CD14-positive monocyte (primary cell): ENCODE measurements around the gene CHMP1A. TPM values are rescaled to one million over a fixed set of nuclear protein-coding genes. Genes with fewer than 3 reads are reported as not detected.

Experiments
- DNase-seq, 3 donors: peaks; one replicate each; pipeline ENCODE4 v3.0.0-alpha.2; 2011 to 2022
- H2AFZ ChIP-seq: 2 replicates; pipeline ENCODE4 v1.6.0; 2012; ENCODE audit warnings: mild to moderate bottlenecking, low read depth, low read length, inconsistent platforms; ENCODE audit not compliant: insufficient read depth, poor library complexity, severe bottlenecking
- H3K27ac ChIP-seq, 2 donors: 1 replicate in 1 of 2; 2 replicates in 1 of 2; pipeline ENCODE4 v1.5.1; 2012 to 2013; ENCODE audit warnings: low read length in 2 of 2, control low read depth in 1 of 2, inconsistent platforms in 1 of 2, low read depth in 1 of 2, mild to moderate bottlenecking in 1 of 2
- H3K27me3 ChIP-seq, 2 donors: one replicate each; pipeline versions ENCODE4 v1.6.0 to v1.6.1; 2011 to 2013; ENCODE audit warnings: low read length in 2 of 2; ENCODE audit not compliant: control insufficient read depth in 2 of 2, insufficient read depth in 2 of 2
- H3K36me3 ChIP-seq, 2 donors: replicated peaks in 1 of 2; 1 replicate in 1 of 2; 2 replicates in 1 of 2; pipeline versions ENCODE4 v1.5.1 to v1.6.1; 2012 to 2013; ENCODE audit warnings: low read length in 2 of 2, control low read depth in 1 of 2, inconsistent platforms in 1 of 2, mild to moderate bottlenecking in 1 of 2; ENCODE audit not compliant: insufficient read depth in 2 of 2, control insufficient read depth in 1 of 2
- H3K4me1 ChIP-seq, 2 donors: 1 replicate in 1 of 2; 2 replicates in 1 of 2; pipeline versions ENCODE4 v1.5.1 to v1.6.1; 2012 to 2013; ENCODE audit warnings: low read length in 2 of 2, control low read depth in 1 of 2, inconsistent platforms in 1 of 2, mild to moderate bottlenecking in 1 of 2, moderate library complexity in 1 of 2; ENCODE audit not compliant: insufficient read depth in 2 of 2, control insufficient read depth in 1 of 2
- H3K4me2 ChIP-seq: replicated peaks from 2 replicates; pipeline ENCODE3; 2012; ENCODE audit warnings: low read length, moderate library complexity, mild to moderate bottlenecking; ENCODE audit not compliant: poor library complexity, severe bottlenecking; ENCODE audit errors: extremely low read depth
- H3K4me3 ChIP-seq, 3 experiments: fragments of 200-600 bp in 1 of 3; sonication (generic) in 1 of 3; replicated peaks in 1 of 3; 1 replicate in 2 of 3; 2 replicates in 1 of 3; pipeline ENCODE4 v1.5.1; 2011 to 2013; ENCODE audit warnings: low read length in 3 of 3, mild to moderate bottlenecking in 3 of 3, control low read depth in 2 of 3, low read depth in 2 of 3, inconsistent platforms in 1 of 3, moderate library complexity in 1 of 3
- H3K79me2 ChIP-seq: 2 replicates; pipeline ENCODE4 v1.6.0; 2012; ENCODE audit warnings: mild to moderate bottlenecking, control low read depth, inconsistent platforms, low read length, moderate library complexity; ENCODE audit not compliant: insufficient read depth
- H3K9ac ChIP-seq: 2 replicates; pipeline ENCODE4 v1.6.0; 2017; ENCODE audit warnings: low read length, mild to moderate bottlenecking; ENCODE audit not compliant: insufficient read depth, poor library complexity, severe bottlenecking
- H3K9me3 ChIP-seq, 2 donors: replicated peaks in 1 of 2; 1 replicate in 1 of 2; 2 replicates in 1 of 2; pipeline versions ENCODE4 v1.5.1 to v1.6.1; 2012 to 2013; ENCODE audit warnings: low read length in 2 of 2, control low read depth in 1 of 2; ENCODE audit not compliant: control insufficient read depth in 1 of 2, insufficient read depth in 1 of 2
- H4K20me1 ChIP-seq: 2 replicates; pipeline ENCODE4 v1.6.0; 2012; ENCODE audit warnings: mild to moderate bottlenecking, low read length, control low read depth, moderate library complexity; ENCODE audit not compliant: insufficient read depth
- H3K27ac Mint-ChIP-seq, 7 donors: one replicate each; pipeline ENCODE4 v1.8.0; 2020; ENCODE audit warnings: mild to moderate bottlenecking in 7 of 7, mixed read lengths in 7 of 7, moderate library complexity in 6 of 7, inconsistent platforms in 2 of 7
- H3K27me3 Mint-ChIP-seq, 3 donors: one replicate each; pipeline ENCODE4 v1.8.0; 2021 to 2022; ENCODE audit warnings: low read depth in 3 of 3, mild to moderate bottlenecking in 3 of 3, mixed read lengths in 3 of 3, moderate library complexity in 3 of 3, inconsistent platforms in 1 of 3
- H3K36me3 Mint-ChIP-seq, 2 donors: one replicate each; pipeline ENCODE4 v1.8.0; 2020; ENCODE audit warnings: mixed read lengths in 2 of 2, inconsistent platforms in 1 of 2, mild to moderate bottlenecking in 1 of 2
- H3K4me1 Mint-ChIP-seq: one replicate; pipeline ENCODE4 v1.8.0; 2020; ENCODE audit warnings: mild to moderate bottlenecking, mixed read lengths
- H3K4me3 Mint-ChIP-seq, 2 donors: one replicate each; pipeline ENCODE4 v1.8.0; 2020; ENCODE audit warnings: mild to moderate bottlenecking in 2 of 2, mixed read lengths in 2 of 2, moderate library complexity in 1 of 2
- H3K9me3 Mint-ChIP-seq, 7 donors: one replicate each; pipeline ENCODE4 v1.8.0; 2020 to 2022; ENCODE audit warnings: mixed read lengths in 7 of 7, mild to moderate bottlenecking in 6 of 7, moderate library complexity in 6 of 7, inconsistent platforms in 2 of 7
- WGBS: methylation state at CpG from one replicate; pipeline ENCODE4 v1.1.5; 2013; ENCODE audit warnings: missing lambda C conversion rate; ENCODE audit not compliant: insufficient coverage; 5-methylcytosine and 5-hydroxymethylcytosine counted together
- intact Hi-C, 2 donors: fragments of 100-400 bp; cut with micrococcal nuclease; formaldehyde crosslinking; loops; one replicate each; pipeline versions ENCODE4 v1.15.0 to v1.15.1; 2023
- polyA plus RNA-seq, 3 donors: library from polyadenylated mRNA; depleted of rRNA in 1 of 3; unstranded in 2 of 3; stranded (reverse) in 1 of 3; fragments of 300-500 nt in 2 of 3; fragments of >200 nt in 1 of 3; fragmentation: Illumina TruSeq in 2 of 3; gene quantifications; 1 replicate in 2 of 3; 2 replicates in 1 of 3; pipeline ENCODE4 v1.2.3, GENCODE V29; 2012 to 2021
- TF ChIP-seq, protein P1 (sequence below): fragments of 200-600 bp; IDR thresholded peaks from one replicate; pipeline ENCODE4 v1.8.0; 2022; ENCODE audit warnings: antibody characterized with exemption, mild to moderate bottlenecking

The CHMP1A gene
- polyA plus RNA-seq, 3 donors, result 57.3 to 85.7 (median 76.6) TPM

DNA sequence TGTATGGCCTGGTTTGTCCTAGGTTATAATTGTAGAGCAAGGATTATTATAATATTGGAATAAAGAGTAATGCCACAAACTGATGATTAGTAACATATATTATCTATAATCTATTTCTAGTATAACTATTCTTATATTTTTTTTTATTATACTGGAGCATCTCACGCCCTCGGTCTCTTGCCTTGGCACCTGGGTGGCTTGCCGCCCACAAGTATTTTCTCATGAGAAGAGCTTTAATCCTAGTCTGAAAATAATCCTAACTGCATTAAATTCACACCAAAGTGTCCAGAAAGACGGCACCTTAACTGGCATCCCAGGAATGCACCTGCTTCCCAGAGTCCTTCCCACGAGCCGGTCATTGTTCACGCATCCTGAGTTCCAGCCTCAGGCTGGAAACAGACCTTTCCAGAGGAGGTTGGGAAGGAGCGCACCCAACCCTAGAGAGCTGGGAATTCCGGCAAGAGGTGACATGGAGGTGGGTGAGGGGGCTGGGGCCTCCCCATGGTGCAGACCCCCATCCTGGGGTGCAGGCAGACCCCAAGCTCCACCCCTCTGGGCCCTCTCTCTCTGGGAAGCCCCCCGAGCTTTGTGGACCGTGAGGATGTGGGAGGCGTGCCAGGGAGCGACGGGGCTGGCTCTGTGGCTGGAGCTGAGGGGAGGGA is 15.9 kb downstream of the CHMP1A start:
- no peak overlapping the region for H3K9ac ChIP-seq
- Mint-ChIP-seq H3K4me3 (peak overlapping the region in 1 of 2 donors; percentile 87), H3K36me3 (peaks cover 19 to 28% of the 10 kb centered on the region in 2 donors), H3K4me1 (peaks cover 7% of the 10 kb centered on the region), H3K9me3 (no peaks in the 10 kb centered on the region), H3K27me3 (peaks cover 0 to 7% (median 7%) of the 10 kb centered on the region in 3 donors), H3K27ac (no peak overlapping the region)
- no peak for DNase-seq
- no peak overlapping the region for H3K4me3 ChIP-seq
- WGBS, result 44% methylated on average over 6 of the region's 14 CpGs
- H3K27me3 ChIP-seq, result no peaks in the 10 kb centered on the region
- peaks cover 0 to 5% of the 10 kb centered on the region in 2 donors for H3K4me1 ChIP-seq
- no peak overlapping the region for H3K27ac ChIP-seq
- TF ChIP-seq, protein P1, sequence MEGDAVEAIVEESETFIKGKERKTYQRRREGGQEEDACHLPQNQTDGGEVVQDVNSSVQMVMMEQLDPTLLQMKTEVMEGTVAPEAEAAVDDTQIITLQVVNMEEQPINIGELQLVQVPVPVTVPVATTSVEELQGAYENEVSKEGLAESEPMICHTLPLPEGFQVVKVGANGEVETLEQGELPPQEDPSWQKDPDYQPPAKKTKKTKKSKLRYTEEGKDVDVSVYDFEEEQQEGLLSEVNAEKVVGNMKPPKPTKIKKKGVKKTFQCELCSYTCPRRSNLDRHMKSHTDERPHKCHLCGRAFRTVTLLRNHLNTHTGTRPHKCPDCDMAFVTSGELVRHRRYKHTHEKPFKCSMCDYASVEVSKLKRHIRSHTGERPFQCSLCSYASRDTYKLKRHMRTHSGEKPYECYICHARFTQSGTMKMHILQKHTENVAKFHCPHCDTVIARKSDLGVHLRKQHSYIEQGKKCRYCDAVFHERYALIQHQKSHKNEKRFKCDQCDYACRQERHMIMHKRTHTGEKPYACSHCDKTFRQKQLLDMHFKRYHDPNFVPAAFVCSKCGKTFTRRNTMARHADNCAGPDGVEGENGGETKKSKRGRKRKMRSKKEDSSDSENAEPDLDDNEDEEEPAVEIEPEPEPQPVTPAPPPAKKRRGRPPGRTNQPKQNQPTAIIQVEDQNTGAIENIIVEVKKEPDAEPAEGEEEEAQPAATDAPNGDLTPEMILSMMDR, result peak; percentile 48
- peaks cover 5% of the 10 kb centered on the region for H4K20me1 ChIP-seq
- peaks cover 24 to 25% of the 10 kb centered on the region in 2 donors for H3K36me3 ChIP-seq
- no peaks in the 10 kb centered on the region for H3K79me2 ChIP-seq
- peak overlapping the region; percentile 68 for H2AFZ ChIP-seq
- H3K9me3 ChIP-seq, result no peaks in the 10 kb centered on the region
- intact Hi-C loops, result loop anchor here (5.0 to 10.0 kb wide), 2 partner anchors 64 to 67 kb away; partner anchors contain the start of gene CPNE7 (in 2 of the 2)
- H3K4me2 ChIP-seq, result no peak overlapping the region

DNA sequence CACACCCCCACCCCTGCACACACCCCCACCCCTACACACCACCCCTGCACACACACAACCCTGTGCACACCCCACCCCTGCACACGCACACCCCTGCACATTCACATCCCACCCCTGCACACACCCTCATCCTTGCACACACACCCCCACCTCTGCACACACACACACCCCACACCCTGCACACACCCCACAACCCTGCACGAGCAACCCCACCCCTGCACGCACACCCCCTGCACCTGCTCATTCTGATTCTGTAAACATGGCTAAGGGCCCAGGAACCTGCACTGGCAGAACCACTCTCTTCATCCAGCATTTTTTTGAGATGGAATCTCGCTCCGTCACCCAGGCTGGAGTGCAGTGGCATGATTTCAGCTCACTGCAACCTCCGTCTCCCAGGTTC is 18.1 kb downstream of the CHMP1A start:
- Histone ChIP-seq H4K20me1 (peaks cover 5% of the 10 kb centered on the region), H3K79me2 (no peaks in the 10 kb centered on the region), H3K4me2 (no peak overlapping the region), H3K27me3 (no peaks in the 10 kb centered on the region), H3K4me3 (no peak overlapping the region), H3K9me3 (peaks cover 13 to 19% of the 10 kb centered on the region in 2 donors), H2AFZ (no peak overlapping the region), H3K36me3 (peaks cover 3% of the 10 kb centered on the region in 2 donors), H3K4me1 (peaks cover 0 to 5% of the 10 kb centered on the region in 2 donors), H3K27ac (no peak overlapping the region), H3K9ac (no peak overlapping the region)
- TF ChIP-seq, protein P1, result no peak
- Mint-ChIP-seq H3K27ac (no peak overlapping the region), H3K36me3 (peaks cover 0 to 6% of the 10 kb centered on the region in 2 donors), H3K27me3 (peaks cover 4 to 9% (median 7%) of the 10 kb centered on the region in 3 donors), H3K9me3 (peaks cover 5 to 19% (median 15%) of the 10 kb centered on the region in 7 donors), H3K4me1 (peaks cover 7% of the 10 kb centered on the region), H3K4me3 (no peak overlapping the region)
- DNase-seq, result no peak
- intact Hi-C loops, result no loop called here
- WGBS, result 98% methylated on average over 6 of the region's 6 CpGs
